Fibroblast of pulmonary artery (primary cell): ENCODE data around the gene PTPRJ.

Experiments used
- DNase-seq: peaks from one replicate; pipeline ENCODE4 v3.0.0-alpha.2; 2010; ENCODE audit warnings: low read depth
- H3K4me3 ChIP-seq: replicated peaks from 2 replicates; pipeline ENCODE4 v1.5.1; 2011; ENCODE audit warnings: low read depth, mild to moderate bottlenecking, control low read depth, low read length, moderate library complexity
- CTCF ChIP-seq: IDR thresholded peaks from 2 replicates; pipeline ENCODE4 v1.5.1; 2011; ENCODE audit warnings: mild to moderate bottlenecking, control low read depth, low read length, inconsistent platforms; ENCODE audit errors: missing control alignments

The PTPRJ gene

GRCh38 chr11:48142889-48143288 lies 162.5 kb downstream of the PTPRJ start:
- DNase-seq: no peak
- no peak overlapping the region for H3K4me3 ChIP-seq
- no peak for TF ChIP-seq CTCF

- H3K4me3 ChIP-seq: no peak overlapping the region
- no peak for DNase-seq
- TF ChIP-seq CTCF: no peak
Observed at GRCh38 chr11:48148749-48149148, 168.4 kb downstream of the PTPRJ start.

GRCh38 chr11:48150213-48150612 lies 169.9 kb downstream of the PTPRJ start:
- TF ChIP-seq CTCF: no peak
- H3K4me3 ChIP-seq: no peak overlapping the region
- peak; percentile 82 for DNase-seq

- no peak for TF ChIP-seq CTCF
- DNase-seq: peak; percentile 65
Observed at GRCh38 chr11:48154151-48154550, 173.8 kb downstream of the PTPRJ start.

GRCh38 chr11:48161951-48162884 lies 181.9 kb downstream of the PTPRJ start:
- TF ChIP-seq CTCF: no peak
- no peak for DNase-seq

More at GRCh38 chr11:48154151-48154550, 173.8 kb downstream of the PTPRJ start:
- no peak overlapping the region for H3K4me3 ChIP-seq

GRCh38 chr11:48162885-48163268 lies 182.5 kb downstream of the PTPRJ start:
- no peak overlapping the region for H3K4me3 ChIP-seq
- no peak for TF ChIP-seq CTCF
- no peak for DNase-seq

More at GRCh38 chr11:48161951-48162884, 181.9 kb downstream of the PTPRJ start:
- no peak overlapping the region for H3K4me3 ChIP-seq
